Kidney (tissue), 14 donors: ENCODE results near the gene ATP12A. TPM values are rescaled to one million over a fixed set of nuclear protein-coding genes. Genes with fewer than 3 reads are reported as not detected.

ENCODE experiments used
- DNase-seq, 5 donors: peaks; one replicate each; pipeline ENCODE4 v3.0.0-alpha.2; 2013 to 2020
- FAIRE-seq: peaks from 2 replicates; lab custom pipeline; 2012; peaks lifted over from hg19 to GRCh38; lab: Jason Lieb, UNC
- H3K27ac ChIP-seq, 2 donors: one replicate each; pipeline ENCODE4 v1.7.0; 2013; ENCODE audit warnings: low read depth in 2 of 2, low read length in 2 of 2, inconsistent platforms in 1 of 2
- H3K27me3 ChIP-seq: one replicate; pipeline ENCODE4 v1.7.1; 2013; ENCODE audit warnings: low read length, inconsistent platforms; ENCODE audit not compliant: control insufficient read depth, insufficient read depth
- H3K36me3 ChIP-seq, 3 donors: one replicate each; pipeline versions ENCODE4 v1.7.0 to v1.7.1; 2013; ENCODE audit warnings: low read length in 3 of 3, control low read depth in 1 of 3, inconsistent platforms in 1 of 3; ENCODE audit not compliant: insufficient read depth in 3 of 3, control insufficient read depth in 2 of 3
- H3K4me1 ChIP-seq, 3 donors: one replicate each; pipeline versions ENCODE4 v1.7.0 to v1.7.1; 2013; ENCODE audit warnings: low read length in 3 of 3, inconsistent platforms in 1 of 3, low read depth in 1 of 3; ENCODE audit not compliant: control insufficient read depth in 2 of 3, insufficient read depth in 2 of 3
- H3K4me3 ChIP-seq, 3 donors: one replicate each; pipeline versions ENCODE4 v1.7.0 to v1.8.1; 2013; ENCODE audit warnings: low read length in 3 of 3, control low read depth in 1 of 3, inconsistent platforms in 1 of 3
- H3K9ac ChIP-seq, 3 donors: one replicate each; pipeline versions ENCODE4 v1.7.0 to v1.7.1; 2013; ENCODE audit warnings: low read length in 3 of 3, control low read depth in 1 of 3, inconsistent platforms in 1 of 3
- H3K9me3 ChIP-seq, 3 donors: one replicate each; pipeline versions ENCODE4 v1.7.0 to v1.7.1; 2013; ENCODE audit warnings: low read length in 3 of 3, control low read depth in 1 of 3, inconsistent platforms in 1 of 3; ENCODE audit not compliant: control insufficient read depth in 2 of 3, insufficient read depth in 1 of 3
- CTCF ChIP-seq: IDR thresholded peaks from 3 replicates; pipeline ENCODE4 v1.5.1; 2012; ENCODE audit warnings: mild to moderate bottlenecking, moderate library complexity, borderline replicate concordance; ENCODE audit not compliant: insufficient read depth; ENCODE audit errors: extremely low read depth
- intact Hi-C: fragments of 100-400 bp; cut with DNase I; formaldehyde crosslinking; loops from one replicate; pipeline ENCODE4 v1.11.1; 2022
- polyA plus RNA-seq: library from polyadenylated mRNA; stranded (reverse); fragments of 350-450 nt; fragmentation: Illumina TruSeq; extraction: RNeasy Lipid Tissue Mini Kit (QIAGEN cat#74804); gene quantifications from one replicate; pipeline ENCODE4 v1.2.3, GENCODE V29; 2014; ENCODE audit warnings: low read depth, low replicate concordance; ENCODE audit not compliant: insufficient read depth
- total RNA-seq: library from RNA; stranded (reverse); fragmentation: NEBNext Ultra II Directional; extraction: Animal tissue kit (Norgen Biotek cat#: 25700); gene quantifications from one replicate; pipeline ENCODE4 v1.2.1, GENCODE V29; 2021
- donor health status: control.
- donor health status: control.
- donor health status: control.
- donor health status: control.
- donor health status: control.
- donor health status: DM: yes; HTN: yes; CAD: no.
- donor health status: Normal renal cell carcinoma (clear cell type).

The ATP12A gene
- total and polyA plus RNA-seq, 2 donors from 2014 or later = 0.22 to 6.5 TPM

GRCh38 chr13:24664726-24665409, 15.3 kb upstream of the ATP12A start:
- no peak overlapping the region for H3K4me3 ChIP-seq
- no peak for DNase-seq
- no peak for TF ChIP-seq CTCF
- no peak for FAIRE-seq
- H3K27me3 ChIP-seq = no peaks in the 10 kb centered on the region
- intact Hi-C loops = no loop called here
- no peaks in the 10 kb centered on the region for H3K36me3 ChIP-seq
- H3K9ac ChIP-seq = no peak overlapping the region
- no peaks in the 10 kb centered on the region for H3K4me1 ChIP-seq
- H3K9me3 ChIP-seq = no peaks in the 10 kb centered on the region
- no peak overlapping the region for H3K27ac ChIP-seq

- Histone ChIP-seq H3K9me3 (no peaks in the 10 kb centered on the region), H3K27me3 (no peaks in the 10 kb centered on the region), H3K36me3 (no peaks in the 10 kb centered on the region), H3K4me1 (peaks cover 0 to 6% (median 0%) of the 10 kb centered on the region in 3 donors), H3K9ac (no peak overlapping the region), H3K27ac (no peak overlapping the region), H3K4me3 (no peak overlapping the region)
- DNase-seq = no peak
- no peak for TF ChIP-seq CTCF
- intact Hi-C loops = no loop called here
- FAIRE-seq = no peak
Measured at GRCh38 chr13:24668511-24668910, 11.7 kb upstream of the ATP12A start.

- FAIRE-seq (no peak), DNase-seq (no peak)
- Histone ChIP-seq H3K36me3 (no peaks in the 10 kb centered on the region), H3K4me1 (peaks cover 0 to 6% (median 0%) of the 10 kb centered on the region in 3 donors), H3K27me3 (no peaks in the 10 kb centered on the region), H3K9ac (no peak overlapping the region), H3K27ac (no peak overlapping the region), H3K4me3 (no peak overlapping the region), H3K9me3 (no peaks in the 10 kb centered on the region)
- intact Hi-C loops = no loop called here
- no peak for TF ChIP-seq CTCF
Measured at GRCh38 chr13:24668955-24669582, 11.1 kb upstream of the ATP12A start.
